ENCODE results near the gene FUT8.
A peak's percentile ranks its signal among the peaks of the same experiment; 100 is the strongest.
"Not testable (repeated sequence)": the region's sequence is repeated elsewhere in the genome, so short reads cannot be mapped to it uniquely, and the experiment has no call there.

Gene FUT8

DNA sequence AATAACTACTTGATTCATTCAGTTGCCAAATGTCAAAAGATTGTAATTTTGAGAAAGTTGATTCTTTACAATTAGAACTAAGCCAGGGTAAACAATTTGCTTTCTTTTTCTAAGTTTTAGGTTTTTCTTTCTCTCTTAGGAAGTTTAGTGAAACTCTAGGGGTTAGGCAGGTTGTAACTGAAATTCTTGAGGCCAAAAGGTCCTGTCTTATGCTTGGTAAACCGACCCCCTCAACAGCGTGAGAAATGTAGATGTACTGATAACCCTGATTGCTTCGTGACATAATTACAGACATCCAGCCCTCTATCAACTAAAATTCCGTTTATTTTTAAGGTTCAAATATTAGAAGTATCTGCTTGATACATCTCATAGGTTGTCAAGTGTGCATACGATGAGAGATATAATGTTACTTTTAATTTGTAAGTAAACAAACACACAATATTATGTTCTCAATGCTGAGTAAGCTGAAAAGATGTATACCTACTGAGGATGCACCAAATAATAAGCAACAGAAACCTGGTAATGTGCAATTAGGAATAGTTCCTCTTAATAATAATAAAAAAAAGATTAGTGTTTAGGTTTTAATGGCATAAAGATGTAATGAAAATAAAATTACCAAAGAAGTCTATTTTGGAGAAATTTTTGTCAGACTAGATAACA, 7.2 kb downstream of the FUT8 start:
- no peak for DNase-seq

GRCh38 chr14:65421201-65421981, 8.9 kb downstream of the FUT8 start:
- no peak for DNase-seq

DNA sequence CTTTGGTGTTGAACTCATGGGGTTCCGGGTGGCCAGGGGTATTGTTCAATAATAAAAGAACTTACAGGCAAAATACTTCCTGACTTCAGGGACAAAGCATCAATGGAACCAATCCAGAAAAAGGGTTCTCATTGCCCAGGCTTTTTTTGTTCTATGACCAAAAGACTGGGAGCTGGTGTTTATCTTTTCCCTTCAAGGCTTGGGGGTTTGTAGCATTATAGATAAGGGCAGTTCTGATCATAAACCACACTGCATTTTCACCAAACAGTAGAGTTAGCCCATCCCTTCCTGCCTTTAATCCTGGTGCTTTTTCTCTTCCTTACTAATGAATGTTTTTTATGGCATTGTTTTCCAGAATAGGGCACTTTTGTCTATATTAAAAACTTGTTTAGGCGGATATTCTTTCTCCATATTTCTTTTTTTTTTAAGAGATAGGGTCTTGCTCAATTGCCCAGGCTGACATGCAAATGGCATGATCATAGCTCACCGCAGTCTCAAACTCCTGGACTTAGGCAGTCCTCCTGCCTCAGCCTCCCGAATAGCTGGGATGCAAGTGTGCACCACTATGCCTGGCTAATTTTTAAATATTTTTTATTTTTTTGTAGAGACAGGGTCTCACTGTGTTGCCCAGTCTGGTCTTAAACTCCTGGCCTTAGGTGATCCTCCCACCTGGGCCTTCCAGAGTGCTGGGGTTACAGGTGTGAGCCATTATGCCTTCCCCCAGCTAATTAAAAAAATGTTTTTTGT, 9.7 kb downstream of the FUT8 start:
- no peak for DNase-seq

GRCh38 chr14:65423982-65424381, 11.5 kb downstream of the FUT8 start:
- no peak for DNase-seq

GRCh38 chr14:65424531-65424930, 12.0 kb downstream of the FUT8 start:
- no peak for DNase-seq

DNA sequence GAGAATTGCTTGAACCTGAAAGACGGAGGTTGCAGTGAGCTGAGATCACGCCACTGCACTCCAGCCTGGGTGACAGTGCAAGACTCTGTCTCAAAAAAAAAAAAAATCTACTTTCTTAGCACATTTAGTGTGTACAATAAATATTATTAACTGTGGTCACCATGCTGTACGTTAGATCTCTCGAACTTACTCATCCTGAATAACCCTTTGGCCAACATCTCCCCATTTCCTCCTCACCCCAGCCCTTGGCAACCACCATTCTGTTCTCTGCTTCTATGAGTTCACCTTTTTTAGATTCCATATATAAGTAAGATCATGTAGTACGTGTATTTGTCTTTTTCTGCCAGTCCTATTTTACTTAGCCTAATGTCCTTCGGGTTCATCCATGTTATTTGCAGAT, 13.4 kb downstream of the FUT8 start:
- DNase-seq, result no peak

DNA sequence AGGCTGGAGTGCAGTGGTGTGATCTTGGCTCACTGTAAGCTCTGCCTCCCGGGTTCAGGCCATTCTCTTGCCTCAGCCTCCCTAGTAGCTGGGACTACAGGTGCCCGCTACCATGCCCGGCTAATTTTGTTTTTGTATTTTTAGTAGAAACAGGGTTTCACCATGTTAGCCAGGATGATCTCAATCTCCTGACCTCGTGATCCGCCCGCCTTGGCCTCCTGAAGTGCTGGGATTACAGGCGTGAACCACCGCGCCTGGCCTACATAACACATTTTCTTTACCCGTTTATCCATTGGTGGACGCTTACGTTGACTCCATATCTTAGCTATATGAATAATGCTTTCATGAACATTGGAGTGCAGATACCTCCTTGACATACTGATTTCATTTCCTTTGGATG, 14.4 kb downstream of the FUT8 start:
- not testable (repeated sequence) for DNase-seq

GRCh38 chr14:65428691-65429090, 16.2 kb downstream of the FUT8 start:
- DNase-seq, result no peak

- no peak for DNase-seq
These were observed 17.2 kb downstream of the FUT8 start for GRCh38 chr14:65429757-65430156.

GRCh38 chr14:65431245-65431644, 18.7 kb downstream of the FUT8 start:
- no peak for DNase-seq

- no peak for DNase-seq
These were observed 19.4 kb downstream of the FUT8 start for GRCh38 chr14:65431951-65432350.

- DNase-seq, result no peak
These were observed 19.9 kb downstream of the FUT8 start for GRCh38 chr14:65432361-65432948.

DNA sequence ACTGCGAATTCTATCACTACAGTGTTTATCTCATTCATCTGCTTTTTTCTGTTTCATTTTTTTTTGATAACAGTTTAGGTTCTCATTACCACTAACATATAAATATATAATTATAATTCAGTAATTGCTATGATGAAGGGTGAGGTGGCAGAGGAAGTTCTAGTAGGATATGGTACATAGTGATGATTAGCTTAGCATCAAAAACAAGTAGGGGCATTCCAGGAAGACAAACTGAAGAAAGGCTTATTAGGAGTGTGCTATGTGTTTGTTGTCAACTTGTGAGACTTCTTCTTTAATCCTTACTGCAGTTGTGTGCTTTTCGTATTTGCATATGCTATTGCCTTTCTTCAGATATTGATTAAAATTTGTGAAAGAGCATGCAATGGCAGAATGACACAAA, 20.6 kb downstream of the FUT8 start:
- no peak for DNase-seq

DNA sequence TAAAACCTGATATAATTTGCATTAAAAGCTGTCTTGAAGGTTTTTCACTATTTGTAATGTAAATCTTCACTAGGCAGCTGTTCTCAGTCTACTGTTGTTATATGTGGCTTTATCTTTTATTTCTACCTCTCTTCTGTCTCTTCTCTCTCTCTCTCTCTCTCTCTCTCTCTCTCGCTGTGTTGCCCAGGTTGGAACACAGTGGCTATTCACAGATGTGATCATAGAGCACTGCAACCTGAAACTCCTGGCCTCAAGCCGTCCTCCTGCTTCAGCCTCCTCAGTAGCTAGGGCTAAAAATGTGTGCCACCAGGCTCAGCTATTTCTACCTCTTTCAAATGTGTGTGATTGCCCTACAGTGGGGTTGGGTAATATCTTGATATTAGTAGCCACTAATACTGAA, 21.1 kb downstream of the FUT8 start:
- DNase-seq, result no peak

GRCh38 chr14:65434216-65434850, 21.8 kb downstream of the FUT8 start:
- DNase-seq, result peak; percentile 9

DNA sequence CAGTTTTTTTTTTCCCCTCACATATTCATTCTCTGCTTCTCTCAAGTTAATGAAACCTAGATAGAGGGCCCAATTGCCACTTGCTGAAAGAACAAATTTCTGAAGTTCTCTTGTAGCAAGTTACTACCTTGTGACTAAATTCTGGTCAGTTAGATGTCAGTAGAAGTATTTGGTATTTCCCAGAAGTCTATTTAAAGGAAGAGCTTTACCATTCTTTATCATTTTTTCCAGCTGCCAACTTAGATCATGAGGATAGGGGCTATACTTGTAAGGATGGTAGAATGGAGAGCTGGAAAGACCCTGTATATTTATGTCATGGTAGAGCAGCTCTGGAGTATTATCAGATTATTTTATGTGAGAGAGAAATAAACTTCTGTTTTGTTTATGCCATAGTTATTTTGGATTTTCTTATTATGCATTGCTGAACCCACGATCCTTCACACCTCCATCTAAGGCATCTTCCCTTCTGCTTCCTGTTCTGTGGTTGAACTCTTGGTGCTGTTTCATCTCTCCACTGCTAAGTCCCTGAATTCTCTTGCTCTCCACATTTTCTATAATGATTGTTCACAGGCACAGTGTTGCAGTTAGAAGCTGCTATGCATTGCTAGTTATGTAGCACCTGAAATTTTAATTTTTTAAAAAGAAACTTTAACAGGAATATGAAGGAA, 25.9 kb downstream of the FUT8 start:
- no peak for DNase-seq

GRCh38 chr14:65439117-65439516, 26.6 kb downstream of the FUT8 start:
- DNase-seq, result no peak

DNA sequence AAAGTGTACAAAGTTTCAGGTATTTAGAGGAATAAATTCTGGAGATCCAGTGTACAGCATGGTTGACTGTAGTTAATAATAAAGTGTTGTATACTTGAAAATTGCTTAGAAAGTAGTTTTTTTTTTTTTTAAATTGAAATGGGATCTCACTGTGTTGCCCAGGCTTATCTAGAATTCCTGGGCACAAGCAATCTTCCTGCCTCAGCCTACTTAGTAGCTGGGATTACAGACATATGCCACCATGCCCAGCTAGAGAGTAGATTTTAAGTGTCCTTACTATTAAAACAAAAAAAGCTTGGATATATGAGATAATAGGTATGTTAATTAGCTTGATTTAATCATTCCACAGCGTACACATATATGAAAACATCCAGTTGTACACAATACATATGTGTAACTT, 27.7 kb downstream of the FUT8 start:
- DNase-seq, result no peak

DNA sequence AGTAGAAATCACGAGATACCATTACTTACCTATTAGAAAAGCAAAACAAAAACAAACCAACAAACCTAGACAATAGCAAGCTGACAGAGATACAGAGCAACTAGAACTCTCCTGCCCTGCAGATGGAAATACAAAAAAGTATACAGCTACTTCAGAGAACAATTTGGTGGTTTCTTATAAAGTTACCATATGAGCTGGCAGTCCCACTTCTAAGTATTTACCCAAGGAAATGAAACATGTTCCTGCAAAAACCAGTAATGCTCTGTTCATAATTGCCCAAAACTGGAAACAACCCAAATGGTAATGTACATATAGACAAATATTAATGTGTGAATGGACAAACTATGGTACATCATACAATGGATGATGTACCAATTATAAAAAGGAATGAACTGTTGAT, 31.7 kb downstream of the FUT8 start:
- no peak for DNase-seq

GRCh38 chr14:65446159-65446558, 33.6 kb downstream of the FUT8 start:
- no peak for DNase-seq

GRCh38 chr14:65449647-65450046, 37.1 kb downstream of the FUT8 start:
- DNase-seq, result no peak

DNA sequence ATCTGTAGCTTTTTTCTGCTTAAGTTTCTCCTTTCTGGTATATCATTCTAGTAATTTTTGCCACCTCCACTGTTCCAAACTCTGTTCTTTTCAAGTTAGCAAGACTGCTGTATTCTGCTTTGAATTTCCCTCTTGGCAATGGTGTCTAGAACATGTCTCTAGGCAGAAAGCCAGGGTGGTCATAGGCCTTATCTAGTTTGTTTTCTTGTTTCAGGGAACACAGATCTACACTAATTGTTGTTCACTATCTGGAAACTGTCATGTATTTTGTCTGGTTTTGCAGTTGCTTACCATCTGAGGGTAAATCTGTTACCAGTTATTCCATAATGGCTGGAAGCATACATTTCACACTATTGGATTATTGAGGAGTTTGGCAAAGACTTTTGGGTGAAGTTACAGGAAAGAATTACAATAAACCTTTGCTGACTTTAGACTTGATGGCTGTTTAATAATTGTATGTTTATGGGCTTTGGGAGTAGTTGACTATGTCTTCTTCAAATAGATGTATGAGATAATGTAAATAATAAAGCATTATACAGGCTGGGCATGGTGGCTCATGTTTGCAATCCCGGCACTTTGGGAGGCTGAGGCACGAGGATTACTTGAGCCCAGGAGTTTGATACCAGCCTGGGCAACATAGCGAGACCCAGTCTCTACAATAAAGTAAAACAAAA, 41.4 kb downstream of the FUT8 start:
- no peak for DNase-seq

All from retina (tissue), 1 donor.